HCT116 (cell line): ENCODE measurements around the gene EEF1G. TPM values are rescaled to one million over a fixed set of nuclear protein-coding genes. Genes with fewer than 3 reads are reported as not detected.
A peak's percentile ranks its signal among the peaks of the same experiment; 100 is the strongest.

Experiments used
- ATAC-seq: fragments of 200-7000 bp; cut with Tn5 transposase; 2 replicates; pipeline ENCODE4 v1.9.1; 2020; ENCODE audit warnings: mild to moderate bottlenecking, moderate library complexity
- BruUV-seq: library from RNA; stranded (reverse); fragments of 400-500 nt; replicated peaks from 2 replicates; lab custom pipeline; 2021; lab: Mats Ljungman, UMichigan
- CTCF ChIA-PET: fragments of 300-600 bp; sonication (Branson Sonifier 250); formaldehyde crosslinking; loops from one replicate; lab custom pipeline; 2021; ENCODE audit warnings: antibody characterized with exemption; lab: Charles Lee
- POLR2A ChIA-PET: fragments of 300-600, 350-600 bp; sonication (Branson Sonifier 250); formaldehyde crosslinking; loops from one replicate; lab custom pipeline; 2021; ENCODE audit warnings: antibody characterized with exemption; lab: Charles Lee
- RAD21 ChIA-PET, 2 experiments: fragments of 300-600 bp; sonication (Branson Sonifier 250); formaldehyde crosslinking; loops; one replicate each; lab custom pipeline; 2023; ENCODE audit warnings: low total read pairs in 2 of 2; ENCODE audit not compliant: uncharacterized antibody in 2 of 2, unreplicated experiment in 2 of 2, low non-redundant PET in 1 of 2; lab: Charles Lee
- DNase-seq: peaks from one replicate; pipeline ENCODE4 v3.0.0-alpha.2; 2010; ENCODE audit warnings: low read depth, low spot score
- H2AFZ ChIP-seq: fragments of 200-600 bp; shearing (Covaris generic), sonication (generic); 2 replicates; pipeline ENCODE4 v1.6.1; 2017; ENCODE audit warnings: low read depth, mixed run types, mixed read lengths, antibody characterized with exemption, low read length; ENCODE audit not compliant: poor library complexity, severe bottlenecking
- H3K27ac ChIP-seq: 2 replicates; pipeline ENCODE4 v1.5.1; 2012; ENCODE audit warnings: low read depth, low read length
- H3K27me3 ChIP-seq: fragments of 200-600 bp; sonication (generic); 2 replicates; pipeline ENCODE4 v1.6.1; 2016; ENCODE audit warnings: mixed run types, low read length, mixed read lengths; ENCODE audit not compliant: insufficient read depth
- H3K36me3 ChIP-seq, 2 experiments: fragments of 200-500 bp in 1 of 2; fragments of 200-600 bp in 1 of 2; sonication (Bioruptor generic) in 1 of 2; sonication (generic) in 1 of 2; 2 replicates each; pipeline versions ENCODE4 v1.5.1 to v1.6.1; 2014 to 2016; ENCODE audit warnings: low read length in 2 of 2, inconsistent platforms in 1 of 2, mixed read lengths in 1 of 2, mixed run types in 1 of 2; ENCODE audit not compliant: insufficient read depth in 2 of 2, control insufficient read depth in 1 of 2
- H3K4me1 ChIP-seq, 2 experiments: fragments of 200-600 bp in 1 of 2; sonication (generic) in 1 of 2; 2 replicates each; pipeline versions ENCODE4 v1.5.1 to v1.6.1; 2012 to 2017; ENCODE audit warnings: low read length in 2 of 2, inconsistent platforms in 1 of 2, mild to moderate bottlenecking in 1 of 2, mixed read lengths in 1 of 2, mixed run types in 1 of 2, moderate library complexity in 1 of 2; ENCODE audit not compliant: insufficient read depth in 2 of 2, control insufficient read depth in 1 of 2
- H3K4me2 ChIP-seq: fragments of 200-600 bp; sonication (generic); 2 replicates; pipeline ENCODE4 v1.6.1; 2017; ENCODE audit warnings: mixed run types, low read length, mixed read lengths
- H3K4me3 ChIP-seq, 2 experiments: fragments of 200-600 bp in 1 of 2; sonication (generic) in 1 of 2; replicated peaks in 1 of 2; 2 replicates each; pipeline ENCODE4 v1.5.1; 2011 to 2016; ENCODE audit warnings: low read length in 2 of 2, control low read depth in 1 of 2, low read depth in 1 of 2, mild to moderate bottlenecking in 1 of 2, mixed read lengths in 1 of 2, mixed run types in 1 of 2
- H3K79me2 ChIP-seq: fragments of 200-600 bp; sonication (generic); 2 replicates; pipeline ENCODE4 v1.6.1; 2017; ENCODE audit warnings: mild to moderate bottlenecking, mixed run types, low read length, moderate library complexity, mixed read lengths; ENCODE audit not compliant: insufficient read depth
- H3K9ac ChIP-seq: fragments of 200-600 bp; sonication (generic); 2 replicates; pipeline ENCODE4 v1.6.1; 2016; ENCODE audit warnings: low read length, mixed read lengths
- H3K9me2 ChIP-seq: fragments of 200-600 bp; sonication (generic), shearing (Covaris generic); 2 replicates; pipeline ENCODE4 v1.6.1; 2017; ENCODE audit warnings: mixed run types, mild to moderate bottlenecking, moderate library complexity; ENCODE audit not compliant: insufficient read depth
- H3K9me3 ChIP-seq, 2 experiments: fragments of 200-500 bp in 1 of 2; fragments of 200-600 bp in 1 of 2; sonication (Bioruptor generic) in 1 of 2; sonication (generic) in 1 of 2; 2 replicates each; pipeline ENCODE4 v1.6.1; 2014 to 2017; ENCODE audit warnings: low read length in 2 of 2, mixed read lengths in 2 of 2, inconsistent platforms in 1 of 2, low read depth in 1 of 2, mild to moderate bottlenecking in 1 of 2, mixed run types in 1 of 2, moderate library complexity in 1 of 2; ENCODE audit not compliant: control insufficient read depth in 1 of 2, insufficient read depth in 1 of 2
- H4K20me1 ChIP-seq: fragments of 200-600 bp; sonication (generic), shearing (Covaris generic); 2 replicates; pipeline ENCODE4 v1.6.1; 2017; ENCODE audit warnings: mixed run types, mild to moderate bottlenecking, moderate library complexity; ENCODE audit not compliant: insufficient read depth
- CBX3 ChIP-seq: IDR thresholded peaks from 2 replicates; pipeline ENCODE4 v1.6.1; 2012; ENCODE audit warnings: low read depth
- MAX ChIP-seq: IDR thresholded peaks from 2 replicates; pipeline ENCODE4 v1.6.1; 2012
- POLR2A ChIP-seq: IDR thresholded peaks from 2 replicates; pipeline ENCODE4 v1.7.0; 2011; ENCODE audit warnings: borderline replicate concordance; ENCODE audit not compliant: insufficient read depth, insufficient read length; ENCODE audit errors: extremely low read depth
- POLR2AphosphoS5 ChIP-seq: IDR thresholded peaks from 2 replicates; pipeline ENCODE4 v1.6.1; 2011; ENCODE audit warnings: mild to moderate bottlenecking, low read depth, low read length, moderate library complexity
- intact Hi-C: fragments of 100-400 bp; cut with micrococcal nuclease; formaldehyde crosslinking; loops from 2 replicates; pipeline ENCODE4 v1.10.0; 2022
- total RNA-seq: library from RNA; stranded (reverse); gene quantifications from one replicate; pipeline ENCODE4 v1.2.1, GENCODE V29; 2021; ENCODE audit not compliant: unreplicated experiment
- TF ChIP-seq, protein P1 (sequence below): IDR thresholded peaks from 2 replicates; pipeline ENCODE4 v1.6.1; 2012

The EEF1G gene
- total RNA-seq, 1 experiment from 2014 or later: 1,901 TPM

DNA sequence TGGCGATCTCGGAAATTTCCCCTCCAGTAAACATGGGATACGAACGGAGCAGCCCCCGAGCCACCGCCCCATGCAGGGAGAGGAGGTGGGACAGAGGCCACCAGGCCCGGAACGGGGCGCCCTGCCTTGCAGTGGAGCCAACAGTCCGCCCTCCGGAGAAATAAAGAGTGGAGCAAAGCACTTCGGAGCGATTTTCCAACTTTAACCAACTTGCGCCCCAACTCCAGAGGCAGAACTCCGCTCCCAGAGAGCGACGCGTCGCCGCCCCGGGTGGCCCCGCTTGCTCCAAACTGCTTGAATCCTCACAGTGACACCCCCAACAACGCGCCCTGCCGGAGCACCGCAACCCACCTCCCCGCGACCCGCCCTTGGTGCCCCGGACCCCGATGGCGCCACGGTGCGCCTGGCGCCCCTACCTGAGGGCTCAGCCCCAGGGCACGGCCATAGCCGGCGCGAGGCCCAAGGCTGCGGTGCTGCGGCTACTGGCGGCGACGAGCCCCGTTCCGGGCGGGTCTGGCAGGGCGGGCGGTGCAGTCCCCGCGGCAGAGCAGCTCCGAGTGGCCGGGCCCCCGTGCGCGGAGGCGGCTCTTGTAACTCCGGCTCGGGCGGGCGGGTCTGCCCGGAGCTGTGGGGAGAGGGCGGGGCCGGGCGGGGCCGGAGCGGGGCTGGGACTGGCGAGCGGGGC, 27.3 kb downstream of the EEF1G start, which contains the start of gene AHNAK (continued):
- TF ChIP-seq, protein P1, sequence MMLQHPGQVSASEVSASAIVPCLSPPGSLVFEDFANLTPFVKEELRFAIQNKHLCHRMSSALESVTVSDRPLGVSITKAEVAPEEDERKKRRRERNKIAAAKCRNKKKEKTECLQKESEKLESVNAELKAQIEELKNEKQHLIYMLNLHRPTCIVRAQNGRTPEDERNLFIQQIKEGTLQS: no peak
- TF ChIP-seq MAX (no peak), CBX3 (no peak)

DNA sequence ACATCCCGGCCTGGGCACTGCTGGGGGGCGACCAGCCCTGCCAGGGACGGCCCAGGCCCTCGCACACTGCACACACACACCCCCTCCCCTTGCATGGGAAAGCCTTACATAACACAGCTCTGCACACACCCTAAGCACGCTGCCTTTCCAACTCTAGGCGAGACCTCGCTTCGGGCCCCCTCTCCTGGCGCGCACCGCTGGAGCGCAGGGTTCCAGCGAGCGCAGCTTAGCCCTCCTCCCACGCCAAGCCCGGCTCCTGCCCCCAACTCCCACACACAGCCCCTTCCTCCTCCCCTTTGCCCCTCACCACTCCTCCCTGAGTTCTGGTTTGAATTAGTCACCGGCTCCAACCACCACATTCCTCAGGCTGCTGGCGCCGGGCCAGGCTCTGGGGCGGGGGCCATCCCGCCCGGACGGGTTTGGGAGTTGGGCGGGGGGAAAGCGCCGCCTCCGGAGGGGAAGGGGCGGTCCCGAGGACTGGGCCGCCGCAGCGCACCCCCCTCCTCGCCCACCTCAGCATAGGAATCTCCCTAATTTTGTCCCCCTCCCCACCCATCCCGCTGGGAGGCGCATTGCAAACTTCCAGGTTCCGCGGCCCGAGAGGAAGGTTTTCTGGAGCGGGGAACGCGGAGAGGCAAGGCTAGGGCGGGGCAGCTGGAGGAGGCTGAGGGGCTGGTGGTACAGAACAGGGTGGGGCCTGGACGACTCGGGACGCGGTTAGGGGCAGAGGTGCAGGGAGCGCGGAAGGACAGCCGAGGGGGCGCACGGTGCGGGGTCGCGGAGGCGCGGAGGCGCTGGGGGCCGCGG, 28.1 kb downstream of the EEF1G start:
- TF ChIP-seq POLR2AphosphoS5 (peak; percentile 55; the same call in 1 of the 2 replicates), POLR2A (no peak)
- intact Hi-C loops: no loop called here
- CTCF ChIA-PET: interaction anchor here (1.3 to 2.0 kb wide), 2 partner anchors 46 to 121 kb away, joined by 3 to 8 read pairs; no protein-coding TSS in a partner anchor
- Histone ChIP-seq H4K20me1 (peaks cover 3% of the 10 kb centered on the region; the same call in 1 of the 2 replicates), H3K79me2 (peaks cover 59% of the 10 kb centered on the region), H3K9me3 (no peaks in the 10 kb centered on the region), H3K9ac (peak overlapping the region; percentile 100), H3K27ac (peak overlapping the region; percentile 95), H3K36me3 (no peaks in the 10 kb centered on the region), H2AFZ (no peak overlapping the region), H3K4me1 (peaks cover 57 to 72% of the 10 kb centered on the region in 2 experiments), H3K4me2 (peak overlapping the region; percentile 100), H3K4me3 (peak overlapping the region; percentile 91 to 98), H3K27me3 (no peaks in the 10 kb centered on the region), H3K9me2 (no peaks in the 10 kb centered on the region)
- BruUV-seq: TSS peak; percentile 50
- RAD21 ChIA-PET: interaction anchor here in 1 of 2 experiments (1.0 to 1.3 kb wide), 3 partner anchors 12 to 121 kb away, joined by 3 to 4 read pairs (median 4); no protein-coding TSS in a partner anchor
- ATAC-seq (peak; percentile 61), DNase-seq (peak; percentile 75)
- POLR2A ChIA-PET: interaction anchor here (1.0 to 1.6 kb wide), 2 partner anchors 28 to 121 kb away, joined by 3 to 6 read pairs; partner anchors contain the start of gene EEF1G
